ENCODE measurements around the gene DSTYK.

The DSTYK gene

GRCh38 chr1:205257735-205258134, 46.2 kb upstream of the DSTYK start:
- no peak for DNase-seq (ENCODE audit: low spot score)
- peak overlapping the region; percentile 88 for H3K27ac ChIP-seq
- ChIA-PET CTCF (interaction anchor here (0.6 to 7.6 kb wide), 13 partner anchors 13 to 1313 kb away, joined by 3 to 166 read pairs (median 5); partner anchors contain the start of gene TMCC2), POLR2A (ENCODE audit: low non-redundant PET) (no interaction called here)
- TF ChIP-seq CTCF (conservative IDR thresholded peaks at IDR 0.05; ENCODE audit: low read depth) = no peak

GRCh38 chr1:205256951-205257625, 45.6 kb upstream of the DSTYK start:
- POLR2A ChIA-PET (ENCODE audit: low non-redundant PET) = no interaction called here
- no peak for DNase-seq (ENCODE audit: low spot score)
- no peak for TF ChIP-seq CTCF (conservative IDR thresholded peaks at IDR 0.05; ENCODE audit: low read depth)
- CTCF ChIA-PET = interaction anchor here (0.6 to 7.6 kb wide), 50 partner anchors 8 to 712 kb away, joined by 3 to 166 read pairs (median 5); partner anchors contain the start of genes RBBP5 and TMCC2
- peak overlapping the region; percentile 88 for H3K27ac ChIP-seq

- CTCF ChIA-PET = interaction anchor here (0.6 to 7.6 kb wide), 73 partner anchors 9 to 452 kb away, joined by 3 to 166 read pairs (median 4); partner anchors contain the start of genes RBBP5 and TMCC2
- H3K27ac ChIP-seq = peak overlapping the region; percentile 51
- peak; percentile 94 for TF ChIP-seq CTCF (conservative IDR thresholded peaks at IDR 0.05; ENCODE audit: low read depth)
- DNase-seq (ENCODE audit: low spot score) = peak; percentile 88
- POLR2A ChIA-PET (ENCODE audit: low non-redundant PET) = interaction anchor here (1.0 kb wide), 1 partner anchor 26 kb away, joined by 3 read pairs; no protein-coding TSS in a partner anchor
Observed at GRCh38 chr1:205255941-205256780, 44.7 kb upstream of the DSTYK start.

- CTCF ChIA-PET = interaction anchor here (1.2 kb wide), 1 partner anchor 12 kb away, joined by 3 read pairs; no protein-coding TSS in a partner anchor
- DNase-seq (ENCODE audit: low spot score) = no peak
- no peak for TF ChIP-seq CTCF (conservative IDR thresholded peaks at IDR 0.05; ENCODE audit: low read depth)
- POLR2A ChIA-PET (ENCODE audit: low non-redundant PET) = no interaction called here
- H3K27ac ChIP-seq = no peak overlapping the region
Observed at GRCh38 chr1:205251576-205251975, 40.1 kb upstream of the DSTYK start.

- CTCF ChIA-PET = interaction anchor here (0.6 to 0.9 kb wide), 3 partner anchors 261 to 420 kb away, joined by 3 read pairs; no protein-coding TSS in a partner anchor
- DNase-seq (ENCODE audit: low spot score) = no peak
- no peak overlapping the region for H3K27ac ChIP-seq
- no peak for TF ChIP-seq CTCF (conservative IDR thresholded peaks at IDR 0.05; ENCODE audit: low read depth)
- POLR2A ChIA-PET (ENCODE audit: low non-redundant PET) = no interaction called here
Observed at GRCh38 chr1:205250699-205251098, 39.2 kb upstream of the DSTYK start.

- H3K27ac ChIP-seq = no peak overlapping the region
- TF ChIP-seq CTCF (conservative IDR thresholded peaks at IDR 0.05; ENCODE audit: low read depth) = no peak
- ChIA-PET CTCF (interaction anchor here (0.6 kb wide), 1 partner anchor 12 kb away, joined by 3 read pairs; no protein-coding TSS in a partner anchor), POLR2A (ENCODE audit: low non-redundant PET) (no interaction called here)
- DNase-seq (ENCODE audit: low spot score) = no peak
Observed at GRCh38 chr1:205249651-205250050, 38.1 kb upstream of the DSTYK start.
